RWPE2 (cell line): Measurements from ENCODE around the gene ZFR2.
"Not testable (repeated sequence)": the region's sequence is repeated elsewhere in the genome, so short reads cannot be mapped to it uniquely, and the experiment has no call there.

Source experiments
- ATAC-seq: fragments of 200-7000 bp; cut with Tn5 transposase; 3 replicates; pipeline ENCODE4 v1.9.1; 2021; ENCODE audit warnings: low read depth
- DNase-seq: peaks from one replicate; pipeline ENCODE4 v3.0.0-alpha.2; 2020; ENCODE audit warnings: low spot score
- H3K27ac ChIP-seq: fragments of 450-650 bp; 2 replicates; pipeline ENCODE4 v1.5.1; 2017; ENCODE audit warnings: mild to moderate bottlenecking; ENCODE audit not compliant: poor library complexity, severe bottlenecking
- H3K27me3 ChIP-seq: fragments of 250-450 bp; sonication (Bioruptor Pico); 2 replicates; pipeline ENCODE4 v1.5.1; 2021; ENCODE audit warnings: mild to moderate bottlenecking, moderate library complexity; ENCODE audit not compliant: insufficient read depth, poor library complexity, severe bottlenecking
- H3K36me3 ChIP-seq: fragments of 250-450 bp; sonication (Bioruptor Pico); 2 replicates; pipeline ENCODE4 v1.5.1; 2020; ENCODE audit warnings: low read depth, mild to moderate bottlenecking, moderate library complexity
- H3K4me1 ChIP-seq: fragments of 250-450 bp; sonication (Bioruptor Pico); 2 replicates; pipeline ENCODE4 v1.5.1; 2021; ENCODE audit warnings: mild to moderate bottlenecking, moderate library complexity; ENCODE audit not compliant: insufficient read depth, poor library complexity, severe bottlenecking
- H3K4me3 ChIP-seq: fragments of 250-450 bp; sonication (Bioruptor Pico); 2 replicates; pipeline ENCODE4 v1.5.1; 2021; ENCODE audit warnings: mild to moderate bottlenecking, moderate library complexity; ENCODE audit not compliant: severe bottlenecking
- H3K9me3 ChIP-seq: fragments of 250-450 bp; sonication (Bioruptor Pico); 2 replicates; pipeline ENCODE4 v1.5.1; 2021; ENCODE audit warnings: mild to moderate bottlenecking, moderate library complexity; ENCODE audit not compliant: severe bottlenecking
- TF ChIP-seq, protein P1 (sequence below): fragments of 450-650 bp; IDR thresholded peaks from one replicate; pipeline ENCODE4 v1.5.1; 2017; ENCODE audit warnings: mild to moderate bottlenecking, moderate library complexity; ENCODE audit not compliant: poor library complexity, severe bottlenecking

Gene ZFR2

DNA sequence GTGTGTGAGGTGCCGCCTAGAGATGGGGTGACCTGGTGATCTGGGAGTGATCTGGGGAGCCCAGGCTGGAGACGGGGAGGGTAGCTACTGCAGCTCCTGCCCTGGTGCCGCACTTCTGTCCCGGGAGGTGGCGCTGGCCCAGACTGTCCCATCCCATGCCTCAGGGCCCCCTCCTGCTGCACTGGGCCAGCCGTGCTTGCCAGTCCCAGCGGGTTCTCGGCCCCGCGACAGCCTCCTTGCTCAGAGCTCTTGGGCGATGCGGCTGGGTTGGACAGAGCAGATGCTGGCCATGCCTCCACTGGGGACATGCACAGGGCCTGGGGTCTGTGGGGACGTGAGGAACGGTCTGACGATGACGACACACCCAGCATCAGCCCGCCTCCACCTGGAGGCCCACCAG is 99.3 kb downstream of the ZFR2 start:
- H3K4me1 ChIP-seq: no peaks in the 10 kb centered on the region
- no peaks in the 10 kb centered on the region for H3K9me3 ChIP-seq
- no peak for ATAC-seq
- H3K27ac ChIP-seq: no peak overlapping the region
- TF ChIP-seq, protein P1, sequence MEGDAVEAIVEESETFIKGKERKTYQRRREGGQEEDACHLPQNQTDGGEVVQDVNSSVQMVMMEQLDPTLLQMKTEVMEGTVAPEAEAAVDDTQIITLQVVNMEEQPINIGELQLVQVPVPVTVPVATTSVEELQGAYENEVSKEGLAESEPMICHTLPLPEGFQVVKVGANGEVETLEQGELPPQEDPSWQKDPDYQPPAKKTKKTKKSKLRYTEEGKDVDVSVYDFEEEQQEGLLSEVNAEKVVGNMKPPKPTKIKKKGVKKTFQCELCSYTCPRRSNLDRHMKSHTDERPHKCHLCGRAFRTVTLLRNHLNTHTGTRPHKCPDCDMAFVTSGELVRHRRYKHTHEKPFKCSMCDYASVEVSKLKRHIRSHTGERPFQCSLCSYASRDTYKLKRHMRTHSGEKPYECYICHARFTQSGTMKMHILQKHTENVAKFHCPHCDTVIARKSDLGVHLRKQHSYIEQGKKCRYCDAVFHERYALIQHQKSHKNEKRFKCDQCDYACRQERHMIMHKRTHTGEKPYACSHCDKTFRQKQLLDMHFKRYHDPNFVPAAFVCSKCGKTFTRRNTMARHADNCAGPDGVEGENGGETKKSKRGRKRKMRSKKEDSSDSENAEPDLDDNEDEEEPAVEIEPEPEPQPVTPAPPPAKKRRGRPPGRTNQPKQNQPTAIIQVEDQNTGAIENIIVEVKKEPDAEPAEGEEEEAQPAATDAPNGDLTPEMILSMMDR: no peak
- H3K36me3 ChIP-seq: peaks cover 8% of the 10 kb centered on the region; the same call in 1 of the 2 replicates
- no peak for DNase-seq
- H3K27me3 ChIP-seq: no peaks in the 10 kb centered on the region
- no peak overlapping the region for H3K4me3 ChIP-seq

DNA sequence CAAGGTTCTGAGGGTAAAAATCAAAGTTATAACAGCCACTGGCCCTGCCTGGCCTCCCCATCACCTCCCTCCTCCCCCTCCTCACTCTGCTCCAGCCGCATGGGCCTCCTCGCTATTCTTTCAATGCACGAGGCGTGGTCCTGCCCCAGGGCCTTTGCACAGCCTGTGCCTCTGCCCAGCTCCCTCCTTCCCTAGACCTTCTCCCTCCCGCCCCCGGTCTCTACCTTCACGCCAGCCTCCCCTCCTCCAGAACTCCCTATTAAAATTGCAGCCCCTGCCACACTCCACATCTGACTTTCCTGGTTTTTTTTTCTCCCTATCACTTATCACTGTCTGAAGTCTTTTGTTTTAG is 100.1 kb downstream of the ZFR2 start:
- ATAC-seq: no peak
- Histone ChIP-seq H3K36me3 (peaks cover 8% of the 10 kb centered on the region; the same call in 1 of the 2 replicates), H3K27ac (no peak overlapping the region), H3K4me1 (no peaks in the 10 kb centered on the region), H3K9me3 (no peaks in the 10 kb centered on the region), H3K4me3 (no peak overlapping the region), H3K27me3 (no peaks in the 10 kb centered on the region)
- no peak for DNase-seq
- TF ChIP-seq, protein P1: no peak

DNA sequence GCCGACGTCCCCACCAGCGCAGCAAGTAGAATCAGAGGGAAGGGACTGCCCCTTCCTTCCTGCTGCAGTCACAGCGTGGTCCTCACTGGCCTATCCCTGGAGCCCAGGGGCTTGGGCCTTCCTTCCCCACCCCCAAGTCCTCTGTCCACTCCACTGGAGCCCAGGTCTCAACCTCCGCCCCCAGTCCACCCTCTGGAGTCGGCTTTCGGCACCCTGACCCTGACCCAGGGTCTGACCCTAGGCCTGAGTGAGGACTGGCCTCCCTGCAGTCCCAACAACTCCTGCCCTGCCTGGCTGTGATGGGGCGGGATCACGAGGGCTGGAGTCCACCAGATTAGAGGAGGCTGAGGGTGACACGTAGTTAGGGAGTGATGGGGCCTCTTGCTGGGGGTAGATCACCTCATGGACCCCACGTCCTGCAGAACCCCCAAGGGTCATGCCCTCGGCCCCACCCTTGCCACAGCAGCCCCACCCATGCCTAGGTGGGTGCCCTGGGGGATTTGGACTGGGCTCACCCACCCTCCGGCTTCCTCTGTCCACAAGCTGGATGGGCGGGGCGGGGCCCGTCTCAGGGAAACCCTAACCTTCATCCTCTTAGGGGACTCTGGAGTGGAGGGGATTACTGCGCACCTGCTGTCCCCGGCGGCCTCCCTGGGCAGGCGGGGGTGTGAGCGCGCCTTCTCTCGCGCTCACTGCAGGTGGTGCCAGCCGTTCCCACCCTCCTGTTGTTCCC is 100.7 kb downstream of the ZFR2 start:
- H3K27me3 ChIP-seq: no peaks in the 10 kb centered on the region
- no peaks in the 10 kb centered on the region for H3K9me3 ChIP-seq
- no peak overlapping the region for H3K27ac ChIP-seq
- DNase-seq (no peak), ATAC-seq (no peak)
- no peaks in the 10 kb centered on the region for H3K4me1 ChIP-seq
- H3K4me3 ChIP-seq: no peak overlapping the region
- H3K36me3 ChIP-seq: peaks cover 8% of the 10 kb centered on the region; the same call in 1 of the 2 replicates
- TF ChIP-seq, protein P1: no peak

DNA sequence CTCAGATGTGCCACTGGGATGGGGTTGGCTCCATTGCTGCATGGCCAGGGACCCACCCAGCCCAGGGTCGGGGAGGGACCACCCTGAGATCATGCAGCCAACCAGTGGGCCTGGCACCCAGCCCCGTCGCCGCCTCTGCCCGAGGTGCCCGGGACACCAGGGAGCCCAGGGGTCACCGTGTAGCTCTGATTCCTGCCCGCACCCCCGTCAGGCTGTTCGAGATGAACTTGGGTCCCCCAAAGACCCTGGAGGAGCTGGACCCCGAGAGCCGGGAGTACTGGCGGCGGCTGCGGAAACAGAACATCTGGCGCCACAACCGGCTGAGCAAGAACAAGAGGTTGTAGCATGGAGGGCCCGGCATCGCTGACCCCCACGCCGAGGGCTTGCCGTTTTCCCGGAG is 101.8 kb downstream of the ZFR2 start:
- Histone ChIP-seq H3K4me3 (no peak overlapping the region), H3K9me3 (no peaks in the 10 kb centered on the region), H3K27me3 (no peaks in the 10 kb centered on the region), H3K36me3 (peaks cover 8% of the 10 kb centered on the region; the same call in 1 of the 2 replicates), H3K4me1 (no peaks in the 10 kb centered on the region), H3K27ac (no peak overlapping the region)
- DNase-seq: no peak
- no peak for ATAC-seq
- TF ChIP-seq, protein P1: no peak

DNA sequence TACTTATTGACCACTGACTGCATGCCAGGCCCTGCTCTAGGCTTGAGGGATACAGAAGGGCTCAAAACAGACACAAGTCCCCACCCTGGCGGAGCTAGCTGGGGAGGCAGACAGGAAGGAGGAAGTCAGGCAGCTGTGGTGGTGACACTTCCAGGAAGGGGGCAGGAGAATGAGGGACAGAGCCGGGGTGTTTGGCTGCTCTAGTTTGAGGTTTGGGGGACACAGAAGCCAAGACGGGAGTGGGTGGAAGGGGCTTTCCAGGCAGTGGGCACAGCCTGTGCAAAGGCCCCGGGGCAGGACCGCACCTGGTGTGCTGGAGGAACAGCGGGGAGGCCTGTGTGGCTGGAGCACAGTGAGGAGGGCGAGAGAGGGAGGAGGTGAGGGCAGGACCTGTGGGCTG is 102.3 kb downstream of the ZFR2 start:
- DNase-seq: no peak
- Histone ChIP-seq H3K27ac (no peak overlapping the region), H3K36me3 (peaks cover 8% of the 10 kb centered on the region; the same call in 1 of the 2 replicates), H3K27me3 (no peaks in the 10 kb centered on the region), H3K4me1 (no peaks in the 10 kb centered on the region), H3K4me3 (no peak overlapping the region), H3K9me3 (no peaks in the 10 kb centered on the region)
- TF ChIP-seq, protein P1: no peak
- ATAC-seq: no peak

DNA sequence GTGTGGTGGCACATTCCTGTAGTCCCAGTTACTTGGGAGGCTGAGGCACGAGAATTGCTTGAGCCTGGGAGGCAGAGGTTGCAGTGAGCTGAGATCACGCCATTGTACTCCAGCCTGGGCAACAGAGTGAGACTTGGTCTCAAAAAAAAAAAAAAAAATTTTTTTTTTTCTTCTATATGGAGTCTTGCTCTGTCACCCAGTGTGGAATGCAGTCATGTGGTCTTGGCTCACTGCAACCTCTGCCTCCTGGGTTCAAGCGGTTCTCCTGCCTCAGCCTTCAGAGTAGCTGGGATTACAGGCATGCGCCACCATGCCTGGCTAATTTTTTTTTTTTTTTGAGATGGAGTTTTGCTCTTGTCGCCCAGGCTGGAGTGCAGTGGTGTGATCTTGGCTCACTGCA is 103.1 kb downstream of the ZFR2 start:
- H3K4me1 ChIP-seq, H3K27ac ChIP-seq, ATAC-seq, DNase-seq, H3K36me3 ChIP-seq, H3K4me3 ChIP-seq, H3K9me3 ChIP-seq, H3K27me3 ChIP-seq: not testable (repeated sequence)
